ENCODE data around the gene PSMD7.
"Not testable (repeated sequence)": the region's sequence is repeated elsewhere in the genome, so short reads cannot be mapped to it uniquely, and the experiment has no call there.

Gene PSMD7

GRCh38 chr16:74315059-74315458, 18.4 kb downstream of the PSMD7 start:
- TF ChIP-seq CTCF (IDR thresholded peaks at IDR 0.05; ENCODE audit: insufficient read depth, low read depth, low read length, missing control alignments) = no peak
- DNase-seq (ENCODE audit: low read depth) = no peak
- no peak overlapping the region for H3K4me3 ChIP-seq (ENCODE audit: low read length)

DNA sequence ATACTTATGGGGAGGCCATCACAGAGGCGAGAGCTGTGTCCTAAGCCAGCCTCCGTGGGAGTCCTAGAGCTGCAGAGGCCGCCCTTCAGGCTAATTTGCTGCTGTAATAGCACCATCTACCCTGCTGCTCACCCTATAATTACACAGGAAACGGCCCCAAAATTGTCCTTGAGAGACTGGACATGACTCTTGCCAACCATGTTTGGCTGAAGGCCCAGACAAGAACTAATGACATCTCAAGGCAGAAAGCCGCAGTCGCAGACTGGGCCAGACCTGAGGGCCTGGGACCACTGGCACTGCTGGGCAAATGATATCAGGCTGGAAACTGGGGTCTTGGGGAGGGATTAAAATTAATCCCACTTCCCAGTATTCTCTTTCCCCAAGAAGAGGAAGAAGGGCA, 24.1 kb downstream of the PSMD7 start:
- no peak for TF ChIP-seq CTCF (IDR thresholded peaks at IDR 0.05; ENCODE audit: insufficient read depth, low read depth, low read length, missing control alignments)
- no peak overlapping the region for H3K4me3 ChIP-seq (ENCODE audit: low read length)
- DNase-seq (ENCODE audit: low read depth) = no peak

- no peak overlapping the region for H3K4me3 ChIP-seq (ENCODE audit: low read length)
- DNase-seq (ENCODE audit: low read depth) = no peak
- TF ChIP-seq CTCF (IDR thresholded peaks at IDR 0.05; ENCODE audit: insufficient read depth, low read depth, low read length, missing control alignments) = no peak
These were observed 24.7 kb downstream of the PSMD7 start for GRCh38 chr16:74321356-74321755.

- no peak for TF ChIP-seq CTCF (IDR thresholded peaks at IDR 0.05; ENCODE audit: insufficient read depth, low read depth, low read length, missing control alignments)
- DNase-seq (ENCODE audit: low read depth) = no peak
- H3K4me3 ChIP-seq (ENCODE audit: low read length) = no peak overlapping the region
These were observed 25.7 kb downstream of the PSMD7 start for GRCh38 chr16:74322301-74322710.

DNA sequence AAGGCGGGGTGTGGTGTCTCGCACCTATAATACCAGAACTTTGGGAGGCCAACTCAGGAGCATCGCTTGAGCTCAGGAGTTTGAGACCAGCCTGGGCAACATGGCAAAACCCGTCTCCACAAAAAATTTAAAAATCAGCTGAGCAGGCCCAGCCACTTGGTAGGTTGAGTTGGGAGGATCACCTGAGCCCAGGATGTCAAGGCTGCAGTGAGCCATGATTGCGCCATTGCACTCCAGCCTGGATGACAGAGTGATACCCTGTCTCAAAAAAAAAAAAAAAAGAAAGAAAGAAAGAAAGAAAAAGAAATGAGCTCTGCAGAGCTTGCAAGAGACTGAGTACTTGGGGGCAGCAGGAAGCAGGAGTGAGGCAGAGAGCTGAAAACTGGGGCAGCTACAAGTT, 28.2 kb downstream of the PSMD7 start:
- not testable (repeated sequence) for H3K4me3 ChIP-seq (ENCODE audit: low read length); DNase-seq (ENCODE audit: low read depth)

GRCh38 chr16:74325641-74326040, 29.0 kb downstream of the PSMD7 start:
- no peak overlapping the region for H3K4me3 ChIP-seq (ENCODE audit: low read length)
- no peak for TF ChIP-seq CTCF (IDR thresholded peaks at IDR 0.05; ENCODE audit: insufficient read depth, low read depth, low read length, missing control alignments)
- DNase-seq (ENCODE audit: low read depth) = no peak

- not testable (repeated sequence) for DNase-seq (ENCODE audit: low read depth); H3K4me3 ChIP-seq (ENCODE audit: low read length)
These were observed 31.7 kb downstream of the PSMD7 start for GRCh38 chr16:74328346-74328745.

- not testable (repeated sequence) for DNase-seq (ENCODE audit: low read depth); H3K4me3 ChIP-seq (ENCODE audit: low read length)
These were observed 35.9 kb downstream of the PSMD7 start for GRCh38 chr16:74332469-74332868.

GRCh38 chr16:74337506-74337905, 40.9 kb downstream of the PSMD7 start:
- not testable (repeated sequence) for H3K4me3 ChIP-seq (ENCODE audit: low read length)

GRCh38 chr16:74339226-74339625, 42.6 kb downstream of the PSMD7 start:
- DNase-seq (ENCODE audit: low read depth) = peak; percentile 29

More at GRCh38 chr16:74337506-74337905, 40.9 kb downstream of the PSMD7 start:
- not testable (repeated sequence) for DNase-seq (ENCODE audit: low read depth)

DNA sequence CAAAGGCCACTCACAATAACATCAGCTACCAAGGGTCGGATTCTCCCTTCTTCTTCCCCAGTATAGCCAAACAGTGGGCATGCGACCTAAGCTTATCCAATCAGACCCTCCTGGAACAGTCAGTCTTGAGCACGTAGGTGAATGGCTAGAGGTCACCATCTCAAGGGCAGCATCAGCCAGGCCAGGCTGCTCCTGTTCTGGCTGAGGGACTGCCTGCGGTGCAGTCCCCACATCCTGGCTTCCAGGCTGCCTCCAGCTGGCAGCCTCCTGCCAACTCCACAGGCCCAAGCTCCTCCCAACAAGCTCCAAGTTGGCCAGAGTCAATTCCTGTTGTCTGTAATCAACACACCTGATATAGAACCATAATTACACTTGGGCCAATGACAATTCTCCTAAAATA, 56.4 kb downstream of the PSMD7 start:
- not testable (repeated sequence) for H3K4me3 ChIP-seq (ENCODE audit: low read length); DNase-seq (ENCODE audit: low read depth)

More at GRCh38 chr16:74339226-74339625, 42.6 kb downstream of the PSMD7 start:
- H3K4me3 ChIP-seq (ENCODE audit: low read length) = not testable (repeated sequence)
